Fibroblast of skin of back (primary cell): ENCODE results near the gene MSI2.

Experiments
- DNase-seq: peaks from one replicate; pipeline ENCODE4 v3.0.0-alpha.2; 2013

MSI2 gene

DNA sequence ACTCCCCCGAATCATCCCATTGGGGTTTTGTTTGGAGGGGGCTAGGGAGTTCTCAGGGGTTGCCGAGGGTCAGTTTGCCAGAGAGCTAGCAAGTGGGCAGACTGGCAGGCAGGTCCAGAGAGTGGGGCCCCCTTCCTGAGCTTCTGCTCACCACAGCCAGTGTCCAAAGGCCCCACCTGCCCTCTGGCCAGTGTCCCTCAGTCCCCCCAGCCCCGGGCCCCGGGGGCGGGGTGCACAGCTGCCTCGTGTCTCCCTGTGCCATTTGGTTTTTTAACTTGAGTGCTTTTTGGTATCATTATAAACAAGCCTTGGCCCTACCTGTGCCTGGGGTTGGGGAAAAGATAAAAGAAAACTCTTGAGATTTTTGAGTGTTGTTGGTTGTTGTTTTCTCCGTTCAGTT lies 397.0 kb downstream of the MSI2 start:
- DNase-seq, result no peak

DNA sequence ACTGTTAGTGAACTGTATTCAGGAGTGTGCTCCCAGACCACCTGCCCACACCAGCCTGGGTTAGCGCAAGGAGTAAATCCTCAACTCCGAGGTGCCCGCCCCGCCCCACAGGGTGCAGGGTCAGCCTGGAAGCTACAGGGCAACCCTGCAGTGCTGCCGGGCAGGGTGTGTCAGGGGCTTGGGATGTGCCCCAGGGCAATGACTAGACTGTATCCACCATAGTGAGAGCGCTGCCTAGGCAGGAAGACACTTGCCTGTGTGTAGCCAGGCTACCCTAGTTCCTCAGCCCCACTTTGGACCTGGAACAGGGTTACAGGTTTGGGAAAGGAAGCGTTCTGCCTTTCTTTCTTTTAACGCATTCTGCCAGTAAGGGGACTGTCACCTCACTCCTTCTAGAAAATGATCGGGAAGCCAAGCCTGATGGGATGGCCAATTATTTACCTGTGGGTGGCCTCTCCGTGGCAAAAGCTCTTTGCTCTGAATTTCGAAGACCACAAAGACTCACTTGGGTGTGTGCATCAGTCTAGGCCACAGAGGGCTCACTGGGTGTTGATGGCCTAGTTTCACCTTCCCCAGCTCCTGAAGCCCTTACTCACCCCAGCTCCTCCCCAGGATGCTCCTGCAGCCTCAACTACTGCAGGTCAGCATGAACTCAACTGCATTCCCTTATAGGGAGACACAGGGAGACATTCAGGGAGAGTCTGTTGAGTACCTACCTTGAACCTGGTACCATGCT lies 397.9 kb downstream of the MSI2 start:
- DNase-seq, result no peak

DNA sequence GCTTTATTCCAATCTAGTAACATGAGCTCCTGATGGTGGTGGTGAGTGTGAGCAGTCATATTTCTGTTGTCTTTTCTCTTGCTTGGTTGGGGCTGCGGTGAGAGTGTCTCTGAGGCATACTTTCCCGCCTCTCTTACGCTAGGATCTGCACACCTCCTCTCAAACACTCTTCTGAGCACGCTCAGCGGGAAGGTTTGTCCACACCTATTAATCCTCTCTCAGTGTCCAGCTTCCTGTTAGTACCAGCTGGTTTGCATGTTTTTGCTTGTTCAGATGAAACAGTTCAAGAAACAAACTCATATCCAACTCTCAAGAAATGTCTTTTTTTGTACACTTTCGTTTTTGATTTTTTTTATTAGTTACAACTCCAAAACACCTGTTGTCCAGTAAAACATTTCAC lies 399.2 kb downstream of the MSI2 start:
- DNase-seq, result no peak

DNA sequence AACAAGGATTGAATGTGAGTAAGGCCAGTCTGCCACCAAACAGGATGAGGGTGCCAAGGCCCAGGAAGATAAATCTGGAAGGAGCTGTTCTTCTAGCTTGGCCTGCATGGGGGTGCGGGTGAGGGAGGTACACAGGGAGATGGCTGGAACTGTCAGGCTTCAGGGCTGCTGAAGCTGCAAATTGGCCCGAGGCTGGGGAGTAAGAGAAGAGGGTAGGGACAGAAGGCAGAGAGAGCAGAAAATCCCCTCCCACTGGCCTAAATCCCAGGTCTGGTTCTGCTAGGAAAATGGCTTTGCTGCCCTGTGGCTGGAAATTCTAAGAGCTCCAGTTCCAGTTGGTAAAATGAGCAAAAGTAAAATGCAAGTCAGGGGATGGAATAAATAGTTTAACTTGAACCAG lies 400.9 kb downstream of the MSI2 start:
- no peak for DNase-seq

DNA sequence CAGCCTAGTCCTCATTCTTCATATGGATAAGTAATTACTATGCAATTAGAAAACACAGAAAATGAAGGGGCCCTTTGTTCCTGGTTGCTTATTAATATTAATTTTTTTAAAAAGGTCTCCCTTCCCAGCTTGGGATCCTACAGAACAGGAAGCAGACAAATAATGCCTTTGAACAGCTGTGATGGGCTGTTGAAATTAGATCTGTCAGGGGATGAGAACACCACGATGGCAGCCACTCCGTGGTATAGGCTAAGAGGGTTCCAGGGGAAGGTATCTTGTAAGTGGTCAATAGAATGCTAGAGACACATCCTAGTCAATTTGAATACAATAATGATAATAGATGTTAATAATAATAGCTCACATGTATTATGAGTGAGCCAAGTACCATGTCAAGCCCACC lies 405.7 kb downstream of the MSI2 start:
- no peak for DNase-seq

DNA sequence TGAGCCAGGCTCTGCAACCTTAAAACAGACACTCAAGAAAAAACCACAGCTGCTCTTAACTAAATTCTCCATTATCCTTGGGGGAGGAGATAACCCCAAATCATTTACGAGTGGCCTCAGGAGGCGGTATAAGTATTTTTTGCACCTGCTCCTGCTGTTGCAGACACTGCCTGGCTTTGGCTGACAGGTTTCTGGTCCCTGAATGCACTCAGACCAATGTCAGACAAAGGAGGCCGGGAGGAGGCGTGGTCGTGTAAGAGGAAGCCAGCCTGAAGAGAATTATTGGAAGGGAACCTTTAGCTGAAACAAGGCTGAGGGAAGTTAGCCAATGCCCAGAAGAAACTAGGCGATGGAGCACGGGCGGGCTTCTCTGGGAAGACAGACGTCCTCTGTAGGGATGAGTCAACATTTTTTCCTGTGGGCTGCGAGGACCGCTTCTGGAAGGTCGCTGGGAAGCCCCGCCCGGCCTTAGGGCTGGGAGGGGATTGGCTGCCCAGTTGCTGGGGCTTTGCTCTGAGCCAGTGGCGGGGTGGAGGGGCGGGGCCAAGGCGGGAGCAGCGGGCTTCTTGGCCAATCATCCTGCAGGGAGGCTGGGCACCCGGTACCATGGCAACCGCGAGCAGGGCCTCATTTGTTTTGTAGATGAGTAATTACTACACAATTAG lies 406.5 kb downstream of the MSI2 start:
- peak; percentile 98 for DNase-seq

DNA sequence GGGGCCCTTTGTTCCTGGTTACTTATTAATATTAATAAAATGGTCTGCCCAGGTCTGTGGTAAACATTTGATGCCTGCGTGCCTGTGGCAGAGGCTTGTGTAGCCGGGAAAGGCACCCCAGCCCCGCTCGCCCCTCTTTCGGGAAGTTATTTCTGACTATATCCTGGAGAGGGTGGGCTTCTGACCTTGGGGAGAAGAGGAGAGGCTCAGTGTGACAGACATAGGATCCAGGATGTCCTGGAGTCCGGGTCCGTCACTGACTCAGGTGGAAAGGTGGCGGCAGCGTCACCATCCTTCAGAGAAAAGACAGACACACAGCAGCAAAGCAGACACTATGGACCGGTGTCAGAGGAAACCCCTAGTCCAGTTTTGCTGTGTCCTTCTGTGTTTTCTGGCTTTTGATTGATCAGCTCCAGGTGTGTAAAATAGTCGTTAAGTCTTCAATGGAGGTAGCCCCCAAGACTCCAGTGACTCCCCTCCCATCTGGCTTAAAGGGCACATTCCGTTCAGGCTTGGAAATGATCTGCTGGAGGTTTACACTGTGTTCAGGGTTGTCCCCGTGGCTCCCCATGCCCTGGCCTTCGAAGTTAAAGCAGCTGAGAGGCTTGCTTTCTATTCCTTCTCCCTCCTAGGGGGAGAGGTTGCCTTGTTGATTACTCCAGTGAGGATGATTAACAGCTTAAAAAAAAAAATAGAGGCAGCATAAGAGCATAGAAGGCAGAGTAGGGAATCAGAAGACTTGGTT lies 407.2 kb downstream of the MSI2 start:
- DNase-seq, result no peak

DNA sequence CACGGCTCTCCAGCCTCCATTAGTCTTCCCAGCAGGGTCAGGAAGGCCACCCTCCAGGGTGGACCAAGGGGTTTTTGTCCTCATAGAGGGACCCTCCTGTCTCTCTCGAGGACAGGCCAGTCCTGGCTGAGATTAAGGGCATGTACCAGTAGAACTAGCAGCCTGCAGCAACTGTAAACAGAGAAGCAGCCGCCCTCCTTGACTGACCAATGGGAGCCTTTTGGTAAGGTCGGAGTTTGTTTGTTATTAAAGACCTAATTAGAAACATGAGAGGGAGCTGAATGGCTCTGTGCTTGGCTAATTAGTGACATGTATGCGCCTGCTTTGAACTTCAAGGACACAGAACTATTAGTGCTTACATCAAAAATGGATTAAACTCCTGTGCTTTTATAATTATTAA lies 408.8 kb downstream of the MSI2 start:
- DNase-seq, result no peak

DNA sequence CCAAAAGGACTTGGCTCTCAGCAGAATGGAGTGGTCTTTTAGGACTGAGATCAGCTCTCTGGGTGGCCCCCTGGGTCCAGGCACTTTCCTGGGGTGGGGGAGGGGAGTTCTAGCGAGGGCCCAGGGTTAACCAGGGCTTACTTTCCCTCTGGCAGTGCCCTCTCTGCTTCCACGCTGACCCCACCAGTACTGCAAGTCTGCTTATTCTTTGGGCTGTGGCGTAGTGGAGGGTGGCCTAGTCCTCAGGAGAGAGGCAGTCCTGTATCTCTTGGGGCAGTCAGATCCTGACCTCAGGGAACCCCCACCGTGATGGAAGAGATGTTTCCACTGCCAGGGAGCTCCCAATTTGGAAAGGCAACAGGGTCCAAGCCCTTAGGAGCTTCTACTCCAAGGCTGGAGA lies 409.4 kb downstream of the MSI2 start:
- DNase-seq, result no peak

DNA sequence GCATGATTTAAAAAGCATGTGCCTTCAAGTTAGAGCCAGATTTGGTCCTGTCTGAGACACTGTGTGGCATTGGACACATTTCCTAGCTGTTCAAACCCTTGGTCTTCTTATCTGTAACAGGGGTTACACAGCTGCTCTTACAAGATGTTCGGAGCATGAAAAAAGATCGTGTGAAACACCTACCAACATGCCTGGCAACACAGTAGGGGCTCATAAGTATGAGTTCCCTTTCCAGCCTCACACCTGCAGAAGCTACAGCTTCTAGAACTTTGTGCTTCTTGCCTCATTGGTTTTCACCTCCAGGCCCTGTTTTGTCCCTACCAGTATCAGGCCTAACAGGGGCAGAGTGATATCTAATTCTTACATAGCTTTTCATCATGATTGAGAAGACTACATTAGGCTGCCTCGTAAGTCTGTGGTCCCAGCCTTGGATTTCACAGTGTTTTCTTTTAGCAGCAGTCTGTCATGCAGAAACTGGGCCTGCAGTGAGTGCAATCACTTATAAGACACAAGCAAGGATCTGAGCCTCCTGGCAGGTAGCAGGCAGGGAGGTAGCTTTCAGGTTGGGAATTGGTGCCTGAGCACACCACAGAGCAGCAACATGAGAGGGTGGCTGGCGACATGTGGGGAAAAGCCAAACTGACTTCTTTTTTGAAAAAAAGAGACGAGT lies 410.0 kb downstream of the MSI2 start:
- no peak for DNase-seq

DNA sequence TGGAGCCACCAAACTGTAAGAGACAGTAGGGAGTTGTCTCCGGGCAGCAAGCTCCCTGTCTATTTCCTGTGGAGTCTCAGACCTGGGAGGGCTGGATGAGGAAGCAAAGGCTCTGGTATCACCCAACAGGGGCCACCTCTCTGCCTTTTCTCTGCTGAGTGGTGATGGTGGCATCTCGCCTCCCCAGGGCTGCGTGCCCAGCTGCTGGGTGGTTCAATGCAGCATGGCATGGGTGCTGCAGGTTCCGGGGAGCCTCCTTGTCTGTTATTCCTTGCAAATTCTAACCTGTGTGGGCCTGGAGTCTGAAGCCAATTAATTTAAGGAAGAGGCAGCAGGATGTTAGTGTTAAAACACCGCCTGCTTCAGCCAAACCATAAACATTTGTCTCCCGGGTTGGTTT lies 410.6 kb downstream of the MSI2 start:
- no peak for DNase-seq

DNA sequence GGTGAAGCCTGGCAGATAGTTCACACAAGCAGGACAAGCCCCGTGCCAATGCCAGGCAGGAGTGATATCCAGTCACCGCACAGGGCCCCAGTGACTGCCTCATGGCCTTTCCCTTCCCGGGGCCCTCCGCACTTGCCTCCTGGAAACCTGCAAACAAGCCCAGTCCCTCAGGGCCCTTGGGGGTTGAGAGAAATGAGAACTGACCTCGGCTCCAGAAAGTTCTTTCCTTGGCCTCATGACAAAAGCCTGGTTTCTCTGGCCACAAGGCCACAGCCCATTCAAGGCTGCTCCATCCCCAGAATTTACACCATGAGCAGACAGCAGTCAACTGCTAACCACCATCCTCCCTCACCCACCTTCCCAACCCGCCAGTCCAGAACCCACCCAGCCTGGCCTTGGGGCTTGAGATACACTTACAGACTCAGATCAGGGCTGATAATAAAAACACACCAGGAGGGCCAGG lies 411.2 kb downstream of the MSI2 start:
- no peak for DNase-seq

DNA sequence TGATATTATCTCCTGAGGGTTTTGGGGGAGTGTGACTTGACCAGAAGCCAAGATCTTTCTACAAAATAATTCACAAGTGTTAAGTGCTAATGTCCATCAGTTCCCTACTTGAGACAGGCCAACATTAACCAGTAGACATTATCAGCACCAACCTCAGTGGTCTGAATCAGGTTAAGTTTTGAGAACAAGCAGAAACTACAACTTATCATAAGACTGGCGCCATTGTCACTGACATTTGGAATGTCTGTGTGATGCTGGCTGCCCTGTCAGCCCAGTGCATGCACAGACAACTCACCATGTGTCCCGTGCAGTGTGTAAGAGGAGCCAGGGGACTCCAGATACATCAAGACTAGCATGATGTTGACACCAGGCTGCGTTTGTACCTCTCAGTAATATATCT lies 412.0 kb downstream of the MSI2 start:
- DNase-seq, result no peak

DNA sequence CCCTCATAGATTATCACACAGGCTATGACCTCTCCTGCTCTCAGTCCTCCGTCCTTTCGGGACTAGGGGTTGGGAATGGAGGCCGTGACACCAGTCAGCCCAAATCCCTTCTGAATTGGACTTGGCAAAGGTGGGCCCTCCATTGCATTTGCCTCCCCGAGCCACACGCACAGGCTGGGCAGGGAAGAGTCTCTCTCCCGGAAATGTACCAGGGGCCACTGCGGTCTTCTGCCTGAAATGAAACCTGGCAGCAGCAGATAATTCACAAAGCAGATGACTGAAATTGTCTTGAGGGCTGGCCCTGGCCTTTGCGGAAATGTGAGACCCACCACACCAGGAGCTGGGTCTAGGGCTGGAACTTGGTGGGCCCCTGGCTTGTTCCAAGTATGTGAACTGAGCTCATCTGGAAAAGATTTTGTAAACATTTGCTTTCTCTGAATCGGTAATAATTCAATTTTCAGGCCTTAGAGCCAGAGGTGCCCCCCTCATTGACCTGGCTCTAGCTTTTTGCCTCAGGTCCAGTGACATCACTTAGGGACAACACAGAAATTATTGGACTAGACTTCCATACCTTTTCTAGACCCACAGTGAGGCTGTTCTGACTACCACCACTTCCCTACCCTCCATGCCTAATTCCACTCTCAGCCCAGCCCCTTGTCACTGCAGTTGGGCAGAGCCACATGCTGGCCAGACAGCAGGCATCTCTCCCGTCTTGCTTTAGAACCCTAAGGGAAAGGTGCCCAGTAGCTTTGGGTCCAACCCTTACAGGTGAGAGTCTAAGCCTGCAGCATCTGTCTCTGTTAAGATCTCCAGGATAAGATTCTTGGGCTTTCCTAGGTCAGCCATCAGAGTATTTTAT lies 413.6 kb downstream of the MSI2 start:
- no peak for DNase-seq

DNA sequence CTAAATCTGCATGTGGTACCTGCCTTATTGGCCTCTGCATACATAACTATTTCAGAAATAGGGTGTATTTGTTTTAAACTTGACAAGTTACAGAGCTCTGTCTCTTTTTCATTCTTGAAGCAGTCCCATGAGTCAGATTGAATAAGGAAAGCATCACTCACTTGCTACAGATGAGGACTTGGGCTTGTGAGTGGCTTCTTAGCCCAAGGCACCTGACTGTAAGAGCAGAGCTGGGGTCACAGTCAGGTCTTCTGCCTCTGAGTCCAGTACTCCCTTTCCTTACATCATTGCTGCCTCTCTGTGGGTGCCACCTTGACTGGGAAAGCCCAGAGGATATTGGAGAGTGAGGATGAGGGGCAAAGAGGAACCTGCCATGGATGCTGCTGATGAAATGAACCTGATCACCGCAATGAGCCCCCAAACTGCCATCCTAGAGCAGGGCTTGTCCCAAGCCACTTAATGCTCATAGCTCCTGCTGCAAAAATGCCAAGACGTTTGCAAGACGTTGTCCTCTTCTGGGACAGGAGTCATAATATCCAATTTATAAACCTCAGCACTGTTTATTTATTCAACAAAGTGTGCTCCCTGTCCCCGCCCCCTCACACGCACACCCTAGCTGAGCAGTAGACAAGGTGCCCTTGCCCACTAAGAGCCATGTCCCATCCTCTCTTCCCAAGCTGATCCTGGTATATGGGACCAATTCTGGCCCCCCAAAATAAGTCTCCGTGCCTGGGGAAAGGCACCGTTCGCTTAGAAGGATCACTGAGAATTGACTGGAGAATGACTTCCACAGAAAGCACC lies 414.6 kb downstream of the MSI2 start:
- DNase-seq, result no peak

DNA sequence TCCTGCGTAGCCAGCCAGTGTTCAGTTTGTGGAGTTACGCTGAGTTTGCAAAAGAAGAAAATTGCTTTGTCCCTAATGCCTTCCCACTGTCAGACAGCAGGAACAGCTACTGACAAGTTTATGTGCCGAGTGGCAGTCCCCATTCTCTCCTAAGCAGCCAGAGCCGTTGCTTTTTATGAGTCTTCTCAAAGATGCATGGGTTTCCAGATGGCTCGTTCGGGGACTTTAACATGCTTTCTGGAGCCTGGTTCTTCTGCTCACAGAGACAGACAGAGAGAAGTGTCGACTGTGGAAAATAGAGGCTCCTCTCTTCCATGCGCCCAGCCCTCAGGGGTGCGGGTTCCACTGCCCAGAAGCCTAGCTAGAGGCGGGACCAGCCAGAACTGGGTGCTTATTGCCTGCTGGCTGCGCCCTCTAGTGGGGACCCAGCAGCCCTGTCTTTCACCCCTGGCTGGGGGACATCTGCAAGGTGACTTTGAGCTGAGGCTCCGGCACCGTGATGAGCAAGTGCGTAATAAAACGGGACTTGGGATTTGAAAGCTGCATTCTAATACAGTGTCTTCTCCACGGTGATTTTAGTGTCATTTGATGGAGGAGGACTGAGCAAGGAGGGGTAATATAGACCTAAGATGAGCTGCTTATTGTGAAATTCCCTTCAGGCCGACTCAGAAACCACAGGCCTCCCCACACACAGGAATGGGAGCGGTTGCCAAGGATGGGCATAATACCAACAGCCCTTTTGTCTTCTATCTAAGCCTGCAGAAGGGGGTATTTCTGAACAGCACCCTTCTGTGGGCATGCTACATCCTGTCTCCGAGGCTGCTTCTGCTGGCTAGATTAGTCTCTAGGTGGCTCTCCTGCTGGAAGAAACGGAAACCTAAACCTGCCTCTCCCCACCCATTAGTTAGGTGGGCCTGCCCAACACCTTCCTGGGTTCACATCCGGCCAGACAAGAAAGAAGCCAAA lies 415.6 kb downstream of the MSI2 start:
- DNase-seq, result peak; percentile 61

DNA sequence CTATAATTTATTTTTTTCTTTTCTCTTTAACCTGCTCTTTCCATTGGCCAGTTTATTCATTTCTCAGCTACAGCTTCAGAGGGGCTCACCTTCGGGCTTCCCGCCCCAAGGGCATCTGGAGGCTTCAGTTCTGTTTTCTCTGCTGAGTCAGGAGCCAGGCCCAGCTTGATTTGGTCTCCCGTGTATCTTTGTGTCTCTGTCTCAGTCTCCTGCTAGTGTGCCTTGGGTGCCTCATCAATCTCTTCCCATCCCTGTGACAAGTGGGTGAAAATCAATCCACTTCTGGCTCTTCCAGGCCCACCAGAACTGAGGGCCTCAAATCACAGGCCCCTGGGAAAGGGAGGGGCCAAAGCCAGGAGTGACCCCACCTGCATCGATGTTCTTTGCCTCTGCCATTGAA lies 416.6 kb downstream of the MSI2 start:
- no peak for DNase-seq

DNA sequence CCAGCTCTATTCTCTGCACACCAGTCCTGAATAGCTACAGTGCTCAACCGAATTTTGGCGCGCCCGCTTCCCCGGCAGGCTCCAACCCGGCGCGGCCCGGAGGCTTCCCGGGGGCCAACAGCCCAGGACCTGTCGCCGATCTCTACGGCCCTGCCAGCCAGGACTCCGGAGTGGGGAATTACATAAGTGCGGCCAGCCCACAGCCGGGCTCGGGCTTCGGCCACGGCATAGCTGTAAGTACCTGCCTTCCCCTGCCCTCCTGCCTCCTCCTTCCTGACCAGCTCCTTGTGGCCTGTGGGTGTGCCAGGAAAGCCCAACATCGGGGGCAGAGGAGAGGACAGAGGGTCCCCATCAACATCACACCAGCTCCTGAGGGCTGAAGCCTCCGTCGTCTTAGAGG lies 418.6 kb downstream of the MSI2 start:
- no peak for DNase-seq

DNA sequence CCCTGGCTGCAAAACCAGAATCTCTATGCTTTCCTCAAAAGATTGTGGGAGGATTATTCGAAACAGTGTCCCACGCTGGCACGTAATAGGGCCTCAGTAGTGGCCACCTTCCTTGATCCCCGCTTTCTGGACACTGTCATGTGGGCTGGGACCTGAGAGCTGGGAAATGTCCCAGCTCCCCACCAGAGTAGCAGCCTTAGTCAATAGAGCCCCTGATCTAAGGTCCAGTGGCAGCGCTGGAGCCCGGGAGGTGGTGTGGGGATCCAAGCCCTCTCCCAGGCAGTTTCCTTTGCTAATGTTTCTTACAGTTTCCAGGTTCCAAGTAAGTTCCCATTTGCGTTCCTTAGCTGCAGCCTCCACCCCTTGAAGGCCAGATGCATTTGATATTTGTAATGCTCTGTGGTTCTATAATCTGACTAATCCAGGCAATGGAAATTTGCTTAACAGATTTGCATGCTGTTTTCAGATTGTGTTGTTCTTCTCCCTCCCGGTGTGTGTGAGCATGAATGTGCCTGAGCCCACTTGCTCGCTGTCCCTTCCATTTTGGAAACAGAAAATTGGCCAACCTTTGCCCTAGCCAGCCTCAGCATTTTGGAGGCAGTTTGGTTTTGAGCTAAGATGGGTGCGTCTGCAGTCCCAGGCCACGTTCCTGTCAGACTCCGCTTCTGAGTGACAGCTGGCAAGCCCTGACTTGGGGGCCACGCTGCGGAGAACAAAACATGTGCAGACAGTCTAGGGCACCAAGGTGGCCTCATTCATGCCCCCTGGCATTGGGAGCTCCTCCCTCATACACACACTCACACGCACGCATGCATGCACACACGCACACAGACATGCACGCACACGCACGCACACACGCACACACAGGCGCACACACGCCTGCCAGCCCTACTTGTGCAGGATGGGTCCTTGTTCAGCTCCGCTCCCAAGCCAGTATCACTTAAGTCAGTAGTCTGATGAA lies 419.4 kb downstream of the MSI2 start:
- DNase-seq, result no peak
